ENCODE results near the gene NSD2.
"Not testable (repeated sequence)": the region's sequence is repeated elsewhere in the genome, so short reads cannot be mapped to it uniquely, and the experiment has no call there.

The NSD2 gene

DNA sequence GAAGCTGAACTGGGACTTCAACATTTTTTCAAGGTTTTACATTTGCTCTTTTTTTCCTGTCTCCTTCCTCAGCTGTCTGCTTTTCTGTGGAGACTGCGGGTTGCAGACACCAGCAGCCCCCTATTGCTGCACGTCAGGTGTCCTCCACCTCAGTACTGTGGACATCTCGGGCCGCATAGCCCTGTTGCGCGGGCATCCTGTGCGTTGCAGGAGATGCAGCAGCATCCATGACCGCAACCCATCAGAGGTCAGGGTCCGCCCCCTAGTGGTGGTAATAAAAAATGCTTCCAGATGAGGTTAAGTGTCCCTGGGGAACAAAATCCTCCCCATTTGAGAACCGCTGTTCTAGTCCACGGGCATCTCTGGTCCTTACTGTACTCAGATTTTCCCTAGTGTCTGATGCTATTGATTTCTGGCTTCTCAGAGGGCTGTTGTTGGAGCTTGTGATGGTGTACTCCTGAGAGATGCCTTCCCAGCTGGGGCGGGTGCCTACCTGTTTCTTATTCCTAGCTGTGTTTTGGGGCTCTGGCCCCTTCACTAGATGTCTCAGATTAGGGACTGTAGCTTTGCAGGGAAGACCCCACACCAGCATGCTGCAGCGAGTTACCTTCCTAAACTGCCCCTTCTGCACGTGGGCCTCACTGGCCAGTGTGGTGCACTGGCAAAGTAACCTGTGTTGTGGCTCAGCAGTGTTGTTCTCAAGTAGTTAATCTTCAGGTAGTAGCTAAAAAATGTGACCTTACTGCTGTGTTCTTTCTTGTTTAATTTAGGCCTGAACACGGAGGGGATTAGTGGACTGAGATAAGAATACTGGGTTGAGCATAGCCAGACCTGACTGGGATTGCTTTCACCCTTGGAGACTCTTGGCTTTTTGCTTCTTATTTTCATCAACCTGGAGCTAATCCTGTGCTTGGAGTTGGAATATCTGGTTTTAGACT lies 28.2 kb downstream of the NSD2 start:
- peak; percentile 31 to 39 for DNase-seq (ENCODE audit: low read depth in 2 of 2)

DNA sequence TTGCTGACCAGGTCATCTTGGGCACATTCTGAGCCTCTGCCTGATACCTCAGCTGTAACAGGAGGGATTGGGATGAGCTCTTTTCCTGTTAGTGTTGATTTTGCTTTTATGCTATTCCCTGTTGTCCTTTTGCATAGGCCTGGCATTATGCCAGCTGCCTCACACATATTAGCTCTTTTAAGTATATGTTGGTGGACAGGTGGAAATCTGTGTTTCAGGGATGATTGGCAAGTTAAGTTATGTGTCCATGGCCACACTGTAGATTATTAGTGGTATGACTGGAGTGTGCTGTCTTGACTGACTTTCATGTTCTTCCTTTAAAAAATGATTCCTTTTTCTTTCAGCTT lies 28.9 kb downstream of the NSD2 start:
- DNase-seq (ENCODE audit: low read depth in 2 of 2), result no peak

DNA sequence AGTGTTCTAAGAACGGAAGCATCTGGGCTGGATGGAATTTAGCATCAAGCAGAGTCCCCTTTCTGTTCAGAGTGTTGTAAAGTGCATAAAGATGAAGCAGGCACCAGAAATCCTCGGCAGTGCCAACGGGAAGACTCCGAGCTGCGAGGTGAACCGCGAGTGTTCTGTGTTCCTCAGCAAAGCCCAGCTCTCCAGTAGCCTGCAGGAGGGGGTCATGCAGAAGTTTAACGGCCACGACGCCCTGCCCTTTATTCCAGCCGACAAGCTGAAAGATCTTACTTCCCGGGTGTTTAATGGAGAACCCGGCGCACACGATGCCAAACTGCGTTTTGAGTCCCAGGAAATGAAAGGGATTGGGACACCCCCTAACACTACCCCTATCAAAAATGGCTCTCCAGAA lies 29.4 kb downstream of the NSD2 start:
- DNase-seq (ENCODE audit: low read depth in 2 of 2), result no peak

DNA sequence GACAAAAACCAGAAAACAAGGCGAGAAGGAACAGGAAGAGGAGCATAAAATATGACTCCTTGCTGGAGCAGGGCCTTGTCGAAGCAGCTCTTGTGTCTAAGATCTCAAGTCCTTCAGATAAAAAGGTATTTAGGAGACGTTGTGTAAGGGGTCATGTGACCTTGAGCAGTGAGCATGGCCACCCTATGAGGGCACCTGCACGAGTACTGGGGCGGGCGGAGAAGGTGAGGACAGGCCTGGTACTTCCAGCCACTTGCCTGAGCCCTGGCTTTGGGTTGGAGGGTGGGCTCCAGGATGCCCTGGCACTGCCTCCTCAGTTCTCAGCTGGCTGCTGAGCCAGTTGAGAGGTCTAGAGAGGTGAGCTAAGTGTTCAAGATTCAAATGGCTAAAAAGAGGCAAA lies 29.9 kb downstream of the NSD2 start:
- DNase-seq (ENCODE audit: low read depth in 2 of 2), result no peak

DNA sequence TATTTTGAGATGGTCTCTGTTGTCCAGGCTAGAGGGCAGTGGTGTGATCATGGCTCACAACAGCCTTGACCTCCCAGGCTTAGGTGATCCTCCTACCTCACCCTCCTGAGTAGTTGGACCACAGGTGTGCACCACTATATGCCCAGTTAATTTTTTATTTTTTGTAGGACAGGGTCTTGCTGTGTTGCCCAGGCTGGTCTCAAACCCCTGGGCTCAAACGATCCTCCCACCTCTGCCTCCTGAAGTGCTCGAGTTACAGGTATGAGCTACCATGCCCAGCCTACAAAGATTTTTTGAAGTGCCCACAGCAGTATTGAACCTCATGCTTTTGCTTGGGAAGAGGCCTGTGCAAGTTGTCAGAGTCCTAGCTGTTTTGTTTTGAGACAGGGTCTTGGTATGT lies 31.1 kb downstream of the NSD2 start:
- DNase-seq (ENCODE audit: low read depth in 2 of 2), result no peak

DNA sequence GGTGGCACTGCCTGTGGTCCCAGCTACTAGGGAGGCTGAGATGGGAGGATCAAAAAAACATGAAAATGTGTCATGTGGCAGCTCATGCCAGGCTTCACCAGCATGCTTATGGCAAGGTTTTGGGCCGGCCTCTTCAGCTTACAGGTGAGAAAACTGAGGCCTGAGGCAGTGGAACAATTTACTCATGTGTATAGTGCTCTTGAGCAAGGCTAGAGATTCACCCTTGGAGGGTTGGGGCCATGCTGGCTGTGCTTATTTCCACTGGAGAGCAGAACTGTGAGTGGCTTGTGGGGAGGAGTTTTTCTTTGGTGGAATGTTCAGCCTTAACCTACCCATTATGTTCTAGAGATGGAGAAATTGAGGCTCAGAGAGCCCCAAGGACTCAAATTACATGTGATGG lies 31.8 kb downstream of the NSD2 start:
- DNase-seq (ENCODE audit: low read depth in 2 of 2), result no peak

DNA sequence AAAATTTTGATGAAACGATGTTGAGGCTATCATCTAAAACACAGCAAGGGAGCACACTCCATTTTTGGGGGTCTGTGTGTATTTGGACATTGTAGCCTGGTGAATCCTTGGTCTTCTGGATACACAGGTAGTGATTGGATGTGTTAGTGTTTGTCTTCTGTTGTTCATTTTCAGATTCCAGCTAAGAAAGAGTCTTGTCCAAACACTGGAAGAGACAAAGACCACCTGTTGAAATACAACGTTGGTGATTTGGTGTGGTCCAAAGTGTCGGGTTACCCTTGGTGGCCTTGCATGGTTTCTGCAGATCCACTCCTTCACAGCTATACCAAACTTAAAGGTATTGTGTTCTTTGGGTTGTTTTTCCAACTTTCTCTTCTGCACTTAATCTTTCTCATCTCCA lies 32.8 kb downstream of the NSD2 start:
- no peak for DNase-seq (ENCODE audit: low read depth in 2 of 2)

DNA sequence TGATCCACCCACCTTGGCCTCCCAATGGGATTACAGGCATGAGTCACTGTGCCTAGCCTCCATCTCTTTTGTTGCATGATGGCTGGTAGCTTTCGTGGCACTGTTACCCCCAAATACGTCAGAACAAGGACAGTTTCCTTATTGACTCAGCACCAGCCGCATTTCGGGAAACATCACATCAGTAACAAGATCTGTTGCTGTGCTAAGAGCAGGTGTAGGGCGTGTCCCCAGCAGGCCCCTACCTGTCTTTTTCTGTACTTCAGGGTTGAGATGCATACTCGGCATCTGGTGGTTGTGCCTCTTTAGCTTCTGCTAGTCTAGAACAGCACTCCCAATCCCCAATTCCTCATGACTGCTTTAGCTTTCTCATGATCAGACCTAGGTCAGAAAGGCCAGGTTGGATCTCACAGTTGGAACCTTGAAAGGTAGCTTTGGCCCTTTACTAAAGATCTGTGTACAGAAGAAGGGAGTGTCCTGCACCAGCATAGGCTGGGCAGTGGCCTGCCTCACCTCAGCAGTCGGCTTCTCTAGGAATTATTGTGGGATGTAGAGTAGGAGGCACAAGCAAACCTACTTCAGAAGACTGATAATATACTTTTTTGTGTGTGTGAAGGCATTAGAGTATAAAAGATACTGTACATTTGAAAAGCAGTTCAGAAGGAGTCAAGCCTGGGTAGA lies 36.8 kb downstream of the NSD2 start:
- DNase-seq (ENCODE audit: low read depth in 2 of 2), result no peak

DNA sequence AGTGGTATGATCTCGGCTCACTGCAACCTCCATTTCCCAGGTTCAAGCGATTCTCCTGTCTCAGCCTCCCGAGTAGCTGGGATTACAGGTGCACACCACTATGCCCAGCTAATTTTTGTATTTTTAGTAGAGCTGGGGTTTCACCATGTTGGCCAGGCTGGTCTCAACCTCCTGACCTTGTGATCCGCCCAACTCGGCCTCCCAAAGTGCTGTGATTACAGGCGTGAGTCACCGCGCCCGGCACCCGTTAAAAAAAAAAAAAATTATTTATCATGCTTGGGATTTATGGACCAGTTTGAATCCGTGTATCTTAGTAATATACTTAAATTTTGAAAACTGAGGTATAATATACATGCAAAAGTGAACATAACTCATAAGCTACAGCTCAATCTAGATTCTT lies 38.5 kb downstream of the NSD2 start:
- DNase-seq (ENCODE audit: low read depth in 2 of 2), result not testable (repeated sequence)

DNA sequence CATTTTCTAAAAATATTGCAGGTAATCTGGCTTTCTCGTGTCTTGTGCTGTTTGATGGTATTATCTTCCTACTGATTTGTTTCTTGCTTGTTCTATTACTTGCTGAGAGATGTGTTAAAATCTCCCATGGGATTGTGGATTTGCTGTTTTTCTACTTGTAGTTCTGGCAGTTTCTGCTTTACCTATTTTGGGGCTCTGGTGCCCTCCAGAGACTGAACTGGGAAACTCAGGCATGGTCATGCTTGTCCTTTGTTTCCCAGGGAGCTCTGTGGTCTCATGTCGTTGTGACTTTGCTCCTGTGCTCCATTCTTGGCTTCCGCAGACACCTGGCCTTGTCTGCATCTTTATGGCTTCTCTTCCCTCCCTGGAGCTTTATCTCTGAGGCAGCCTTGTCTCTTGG lies 39.5 kb downstream of the NSD2 start:
- no peak for DNase-seq (ENCODE audit: low read depth in 2 of 2)

DNA sequence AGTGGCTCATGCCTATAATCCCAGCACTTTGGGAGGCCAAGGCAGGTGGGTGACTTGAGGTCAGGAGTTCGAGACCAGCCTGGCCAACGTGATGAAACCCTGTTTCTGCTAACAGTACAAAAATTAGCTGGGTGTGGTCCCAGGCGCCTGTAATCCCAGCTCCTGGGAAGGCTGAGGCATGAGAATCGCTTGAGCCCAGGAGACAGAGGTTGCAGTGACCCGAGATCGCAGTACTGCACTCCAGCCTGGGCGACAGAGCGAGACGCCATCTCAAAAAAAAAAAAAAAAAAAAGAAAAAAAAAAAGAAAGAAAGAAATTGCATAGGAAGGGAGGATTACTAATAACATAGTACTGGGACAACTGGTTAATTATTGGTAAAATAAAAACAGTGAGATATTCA lies 40.1 kb downstream of the NSD2 start:
- DNase-seq (ENCODE audit: low read depth in 2 of 2), result not testable (repeated sequence)

DNA sequence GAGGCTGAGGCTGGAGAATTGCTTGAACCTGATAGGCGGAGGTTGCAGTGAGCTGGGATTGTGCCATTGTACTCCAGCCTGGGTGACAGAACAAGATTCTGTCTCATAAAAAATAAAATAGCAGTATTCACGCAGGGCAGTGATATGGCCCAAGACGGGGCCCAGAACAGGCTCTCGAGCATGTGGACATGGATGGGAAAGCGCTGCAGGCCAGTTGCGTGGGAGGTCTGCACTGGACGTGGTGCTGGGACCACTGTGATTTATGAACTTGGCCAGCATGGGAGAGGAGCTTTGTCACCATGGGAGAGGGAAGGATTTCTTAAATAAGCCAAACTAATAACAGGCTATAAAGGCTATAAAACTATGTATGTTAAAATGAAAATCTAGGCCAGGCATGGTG lies 51.6 kb downstream of the NSD2 start:
- no peak for DNase-seq (ENCODE audit: low read depth in 2 of 2)

DNA sequence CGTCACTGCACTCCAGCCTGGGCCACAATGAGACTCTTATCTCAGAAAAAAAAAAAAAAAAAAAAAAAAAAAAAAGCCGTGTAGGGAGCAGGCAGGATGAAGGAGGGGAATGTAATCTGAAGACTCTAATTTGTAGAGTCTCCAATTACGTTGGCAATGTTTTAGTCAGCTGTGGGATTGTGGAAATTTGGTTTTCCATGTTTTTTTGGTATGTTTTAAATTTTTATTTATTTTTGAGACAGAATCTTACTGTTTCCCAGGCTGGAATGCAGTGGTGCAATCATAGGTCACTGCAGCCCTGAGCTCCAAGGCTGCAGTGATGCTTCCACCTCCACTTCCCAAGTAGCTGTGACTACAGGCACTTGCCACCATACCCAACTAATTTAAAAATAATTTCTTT lies 56.5 kb downstream of the NSD2 start:
- DNase-seq (ENCODE audit: low read depth in 2 of 2), result no peak

DNA sequence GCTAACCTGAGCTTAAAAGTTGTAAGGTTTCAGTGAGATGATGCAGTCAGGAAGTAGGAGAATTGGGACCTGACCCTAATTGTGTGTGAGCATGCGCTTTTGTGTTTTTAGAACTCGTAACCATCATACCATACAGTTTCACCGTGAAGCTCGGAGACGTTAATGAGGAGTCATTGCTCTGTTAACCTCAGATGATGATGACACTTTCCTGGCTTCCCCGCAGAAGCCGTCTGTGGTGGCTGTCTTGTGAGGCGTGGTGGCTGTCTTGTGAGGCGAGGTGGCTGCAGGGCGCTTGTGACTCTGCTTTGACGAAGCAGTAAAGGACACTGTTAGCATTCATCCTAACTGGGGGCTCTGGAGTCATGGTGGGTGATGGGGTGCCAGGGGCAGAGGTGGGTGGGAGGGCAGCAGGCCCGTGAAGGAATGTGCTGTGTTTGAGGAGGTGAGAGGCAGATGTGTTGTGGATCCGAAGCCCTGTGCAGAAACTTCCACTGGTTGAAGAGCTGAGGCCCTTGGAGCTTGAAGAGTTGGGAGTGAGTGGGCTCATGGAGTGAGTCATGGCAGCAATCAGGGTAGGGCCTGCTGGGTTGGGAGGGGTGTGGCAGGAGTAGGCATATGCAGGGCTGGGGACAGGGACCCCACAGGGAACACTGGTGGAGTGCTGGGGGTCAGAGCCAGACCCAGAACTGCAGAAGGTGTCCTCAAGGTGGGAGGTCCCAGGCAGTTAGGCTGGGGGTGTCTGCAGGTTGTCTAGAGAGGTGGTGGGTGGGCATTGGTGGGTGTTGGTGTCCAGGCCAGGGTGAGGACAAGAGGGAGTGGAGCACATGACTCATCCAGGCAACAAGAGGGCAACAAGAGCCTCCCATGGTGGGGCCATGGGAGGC lies 57.4 kb downstream of the NSD2 start:
- peak in 1 of 2 donors; percentile 10 for DNase-seq (ENCODE audit: low read depth in 2 of 2)

DNA sequence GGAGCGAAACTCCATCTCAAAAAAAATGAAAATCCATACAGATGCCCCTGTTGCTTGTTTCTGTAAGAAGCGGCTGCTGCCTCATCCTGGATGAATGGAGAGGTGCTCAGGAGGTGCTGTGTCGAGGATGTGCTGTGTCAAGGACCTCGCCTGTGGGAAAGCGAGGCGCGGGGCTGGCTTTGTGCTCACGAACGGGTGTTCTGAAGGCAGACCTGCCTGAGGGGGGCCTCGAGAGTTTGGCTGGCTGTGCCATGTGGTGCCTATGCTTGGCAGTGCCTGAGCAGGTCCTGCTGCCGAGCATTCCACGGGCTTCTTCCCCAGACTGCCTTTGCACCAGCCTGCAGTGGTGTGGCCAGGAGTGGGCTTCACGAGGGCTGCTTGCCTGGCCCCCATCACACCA lies 61.5 kb downstream of the NSD2 start:
- DNase-seq (ENCODE audit: low read depth in 2 of 2), result no peak

DNA sequence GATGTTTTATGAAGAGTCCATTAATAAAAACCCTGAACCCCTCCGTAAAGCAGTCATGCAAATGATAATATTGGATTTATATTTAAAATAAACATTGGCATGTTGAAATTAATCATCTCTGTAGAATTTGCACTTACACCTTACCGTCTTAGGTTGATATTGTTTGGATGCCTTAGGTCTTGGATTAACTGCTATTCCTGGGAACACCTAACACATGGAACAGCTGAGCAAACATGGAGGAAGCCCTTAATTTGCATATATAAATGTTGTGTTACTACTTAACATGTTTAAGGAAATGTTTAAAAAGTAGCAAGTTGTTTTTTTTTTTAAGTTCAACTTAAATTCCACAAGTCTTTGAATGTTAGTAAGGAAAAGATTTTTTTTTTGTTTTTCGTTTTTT lies 62.5 kb downstream of the NSD2 start:
- no peak for DNase-seq (ENCODE audit: low read depth in 2 of 2)

DNA sequence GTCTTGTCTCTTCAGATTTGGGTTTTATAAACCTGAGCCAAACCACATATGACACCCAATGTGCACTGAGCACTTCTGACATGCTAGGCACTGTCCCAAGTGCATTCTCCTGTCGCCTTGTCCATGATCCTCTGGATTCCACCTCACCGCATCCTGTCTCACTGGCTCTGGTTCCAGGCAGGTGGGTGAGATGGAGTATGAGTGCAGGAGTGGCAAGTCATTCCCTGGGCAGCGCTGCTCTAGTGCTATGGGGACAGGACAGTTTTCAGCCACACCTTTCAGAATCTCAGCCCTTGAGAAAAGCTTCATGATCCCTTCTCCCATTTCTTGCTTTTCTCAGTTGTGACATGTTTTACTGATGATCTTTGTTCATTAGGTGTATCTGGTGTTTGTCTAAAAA lies 66.4 kb downstream of the NSD2 start:
- no peak for DNase-seq (ENCODE audit: low read depth in 2 of 2)

DNA sequence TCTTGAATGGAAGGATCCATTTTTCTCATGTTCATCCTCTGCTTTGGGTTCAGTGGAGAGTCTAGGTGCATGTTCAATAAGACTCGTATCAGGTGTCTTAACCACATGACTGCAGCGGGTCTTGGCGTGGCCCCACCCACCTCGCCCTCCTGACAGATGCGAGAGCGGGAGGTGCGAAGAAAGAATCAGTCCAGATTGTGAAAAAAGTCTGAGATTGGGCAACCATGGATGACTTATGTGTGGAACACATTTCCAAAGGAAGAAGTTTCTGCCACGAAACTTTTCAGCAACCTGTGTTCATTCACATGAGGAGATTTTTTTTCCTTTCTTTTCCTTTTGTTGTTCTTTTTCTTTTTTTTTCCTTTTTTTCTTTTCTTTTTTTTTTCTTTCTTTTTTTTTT lies 66.8 kb downstream of the NSD2 start:
- no peak for DNase-seq (ENCODE audit: low read depth in 2 of 2)

DNA sequence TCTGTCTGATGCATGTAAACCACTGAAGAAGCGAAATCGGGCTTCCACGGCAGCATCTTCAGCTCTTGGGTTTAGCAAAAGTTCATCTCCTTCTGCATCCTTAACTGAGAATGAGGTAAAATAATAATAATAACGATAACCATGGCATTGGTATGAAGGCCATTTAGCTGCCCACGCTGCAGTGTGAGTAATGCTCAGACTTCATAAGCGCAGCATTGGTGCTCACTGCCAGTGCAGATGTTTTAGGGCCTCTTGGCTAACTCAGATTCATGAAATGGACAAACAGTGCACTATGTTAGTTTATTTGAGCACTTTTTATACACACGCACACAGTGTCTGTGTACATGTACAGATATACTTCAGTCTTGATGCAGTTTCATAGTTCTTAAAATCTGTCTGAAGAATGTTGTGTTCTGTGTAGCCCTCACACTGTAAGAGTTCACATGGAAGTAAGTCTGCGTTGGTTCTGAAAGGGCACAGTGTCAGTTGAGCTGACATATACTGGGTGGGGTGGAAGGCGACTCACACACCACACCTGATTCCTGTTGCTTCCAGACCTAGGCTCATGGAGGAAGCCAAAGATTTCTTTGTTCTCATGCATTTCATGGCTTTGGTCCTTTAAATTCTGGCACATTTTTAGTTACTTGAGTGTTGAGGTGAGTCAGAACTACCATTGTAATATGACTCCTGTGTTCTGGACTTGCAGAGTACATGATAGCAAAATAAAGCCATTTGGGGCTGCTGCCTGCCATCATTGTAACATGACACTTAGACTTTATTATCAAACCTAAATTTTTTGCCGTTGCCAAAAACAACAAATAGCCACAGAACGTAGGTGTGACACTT lies 68.7 kb downstream of the NSD2 start:
- no peak for DNase-seq (ENCODE audit: low read depth in 2 of 2)

DNA sequence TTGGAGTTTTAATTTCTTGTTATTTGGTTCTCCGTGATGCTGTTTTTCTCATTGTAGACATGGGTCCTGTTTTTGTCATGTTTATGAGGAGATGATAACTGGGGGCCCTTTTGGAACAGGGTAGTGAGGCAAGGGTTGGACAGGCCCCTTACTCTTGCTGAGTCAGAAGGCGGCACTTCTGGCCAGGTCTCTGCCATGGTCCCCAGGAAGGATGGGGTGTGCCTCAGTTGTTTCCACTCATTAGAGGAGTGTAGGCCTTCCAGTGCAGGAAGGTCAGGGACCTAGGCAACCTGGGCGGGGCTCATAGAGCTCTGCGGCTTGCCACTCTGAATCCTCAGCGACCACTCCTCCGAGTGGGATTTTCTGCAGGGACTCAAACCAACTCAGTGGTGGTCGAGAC lies 69.4 kb downstream of the NSD2 start:
- no peak for DNase-seq (ENCODE audit: low read depth in 2 of 2)

DNA sequence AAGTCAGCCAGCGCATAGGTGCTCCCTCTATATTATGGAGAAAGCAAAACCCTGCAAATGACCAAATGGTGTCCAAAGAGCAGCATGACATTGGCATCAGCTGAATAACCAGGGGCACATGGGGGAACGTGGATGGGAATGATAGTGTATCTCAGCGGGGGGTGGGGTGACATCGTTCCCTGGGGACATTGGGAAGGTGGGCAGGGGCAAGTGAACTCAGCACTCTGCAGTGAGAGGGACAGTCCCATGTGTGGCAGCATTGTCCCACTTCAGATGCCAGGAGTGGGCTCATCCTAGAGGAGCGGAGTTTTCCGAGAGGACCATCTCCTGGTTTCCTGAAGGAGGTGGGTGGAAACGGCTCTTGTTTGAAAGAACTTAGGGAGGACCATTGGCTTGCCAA lies 72.7 kb downstream of the NSD2 start:
- no peak for DNase-seq (ENCODE audit: low read depth in 2 of 2)

All from stimulated activated CD8-positive, alpha-beta memory T cell treated with anti-CD3 and anti-CD28 coated beads, Interleukin-15, amount 100 ng/mL, for 4 hours (primary cell).